ENCODE measurements around the gene MVK. TPM values are rescaled to one million over a fixed set of nuclear protein-coding genes. Genes with fewer than 3 reads are reported as not detected.

Gene MVK
- total RNA-seq, 1 experiment from 2014 or later = 28.9 TPM

GRCh38 chr12:109537136-109537535 is 36.5 kb upstream of the MVK start:
- Mint-ChIP-seq H3K27me3 (ENCODE audit: insufficient read depth, unreplicated experiment) (no peaks in the 10 kb centered on the region), H3K9me3 (ENCODE audit: unreplicated experiment) (no peaks in the 10 kb centered on the region), H3K27ac (ENCODE audit: unreplicated experiment) (no peak overlapping the region), H3K4me3 (ENCODE audit: unreplicated experiment) (no peak overlapping the region), H3K4me1 (ENCODE audit: low read depth, unreplicated experiment) (no peaks in the 10 kb centered on the region), H3K36me3 (ENCODE audit: insufficient read depth, unreplicated experiment) (no peaks in the 10 kb centered on the region)
- Histone ChIP-seq H3K27me3 (replicated peaks; ENCODE audit: control insufficient read depth, insufficient read depth, low read length) (no peaks in the 10 kb centered on the region), H3K9me3 (no peaks in the 10 kb centered on the region), H3K4me3 (ENCODE audit: low read depth, low read length) (no peak overlapping the region), H3K4me1 (no peaks in the 10 kb centered on the region), H3K36me3 (ENCODE audit: control insufficient read depth, insufficient read depth, low read length) (no peaks in the 10 kb centered on the region)
- intact Hi-C loops (cut with micrococcal nuclease; ENCODE audit: unreplicated experiment) = no loop called here
- BruUV-seq (replicated peaks) = no TSS peak
- no peak for DNase-seq
- ChIA-PET CTCF (no interaction called here), POLR2A (no interaction called here)
- no peak for TF ChIP-seq CTCF (IDR thresholded peaks at IDR 0.05; ENCODE audit: insufficient read depth in 1 of 2, low read depth in 1 of 2, low read length in 1 of 2, severe bottlenecking in 1 of 2, unreplicated experiment in 1 of 2)

- intact Hi-C loops (cut with micrococcal nuclease; ENCODE audit: unreplicated experiment) = no loop called here
- Mint-ChIP-seq H3K4me3 (ENCODE audit: unreplicated experiment) (no peak overlapping the region), H3K4me1 (ENCODE audit: low read depth, unreplicated experiment) (no peaks in the 10 kb centered on the region), H3K27me3 (ENCODE audit: insufficient read depth, unreplicated experiment) (no peaks in the 10 kb centered on the region), H3K9me3 (ENCODE audit: unreplicated experiment) (no peaks in the 10 kb centered on the region), H3K36me3 (ENCODE audit: insufficient read depth, unreplicated experiment) (no peaks in the 10 kb centered on the region), H3K27ac (ENCODE audit: unreplicated experiment) (no peak overlapping the region)
- CTCF ChIA-PET = no interaction called here
- no peak for DNase-seq
- Histone ChIP-seq H3K27me3 (replicated peaks; ENCODE audit: control insufficient read depth, insufficient read depth, low read length) (no peaks in the 10 kb centered on the region), H3K4me1 (no peaks in the 10 kb centered on the region), H3K4me3 (ENCODE audit: low read depth, low read length) (no peak overlapping the region), H3K9me3 (no peaks in the 10 kb centered on the region), H3K36me3 (ENCODE audit: control insufficient read depth, insufficient read depth, low read length) (no peaks in the 10 kb centered on the region)
- POLR2A ChIA-PET = no interaction called here
- no peak for TF ChIP-seq CTCF (IDR thresholded peaks at IDR 0.05; ENCODE audit: insufficient read depth in 1 of 2, low read depth in 1 of 2, low read length in 1 of 2, severe bottlenecking in 1 of 2, unreplicated experiment in 1 of 2)
- no TSS peak for BruUV-seq (replicated peaks)
Measured at GRCh38 chr12:109538191-109538863, 35.3 kb upstream of the MVK start.

- Mint-ChIP-seq H3K4me1 (ENCODE audit: low read depth, unreplicated experiment) (no peaks in the 10 kb centered on the region), H3K9me3 (ENCODE audit: unreplicated experiment) (no peaks in the 10 kb centered on the region), H3K27ac (ENCODE audit: unreplicated experiment) (no peak overlapping the region), H3K4me3 (ENCODE audit: unreplicated experiment) (no peak overlapping the region), H3K27me3 (ENCODE audit: insufficient read depth, unreplicated experiment) (no peaks in the 10 kb centered on the region), H3K36me3 (ENCODE audit: insufficient read depth, unreplicated experiment) (no peaks in the 10 kb centered on the region)
- no peak for TF ChIP-seq CTCF (IDR thresholded peaks at IDR 0.05; ENCODE audit: insufficient read depth in 1 of 2, low read depth in 1 of 2, low read length in 1 of 2, severe bottlenecking in 1 of 2, unreplicated experiment in 1 of 2)
- no peak for DNase-seq
- intact Hi-C loops (cut with micrococcal nuclease; ENCODE audit: unreplicated experiment) = no loop called here
- no TSS peak for BruUV-seq (replicated peaks)
- ChIA-PET POLR2A (no interaction called here), CTCF (no interaction called here)
- no peaks in the 10 kb centered on the region for H3K27me3 ChIP-seq (replicated peaks; ENCODE audit: control insufficient read depth, insufficient read depth, low read length)
- H3K4me1 ChIP-seq = no peaks in the 10 kb centered on the region
- H3K4me3 ChIP-seq (ENCODE audit: low read depth, low read length) = no peak overlapping the region
- no peaks in the 10 kb centered on the region for H3K36me3 ChIP-seq (ENCODE audit: control insufficient read depth, insufficient read depth, low read length)
- no peaks in the 10 kb centered on the region for H3K9me3 ChIP-seq
Measured at GRCh38 chr12:109539508-109539907, 34.1 kb upstream of the MVK start.

Data from Caco-2 (cell line).